Measurements from ENCODE around the gene UQCRQ. TPM values are rescaled to one million over a fixed set of nuclear protein-coding genes. Genes with fewer than 3 reads are reported as not detected.

UQCRQ gene
- polyA plus RNA-seq, 2 of the 4 experiments (the other 2 are of a cell fraction), result 441 to 500 TPM

GRCh38 chr5:132866342-132867045, at the start of gene UQCRQ, which contains the start of gene GDF9 (continued):
- TF ChIP-seq E2F6 (IDR thresholded peaks at IDR 0.05; ENCODE audit: borderline replicate concordance, low read depth) (peak; percentile 65; the same call in 1 of the 2 replicates), MAX (IDR thresholded peaks at IDR 0.05) (peak; percentile 68), EHMT2 (IDR thresholded peaks at IDR 0.05; ENCODE audit: low read depth) (no peak), JUNB (IDR thresholded peaks at IDR 0.05) (no peak), FOSB (CRISPR knock-in tag; IDR thresholded peaks at IDR 0.05) (no peak), CTCF (IDR thresholded peaks at IDR 0.05) (peak; percentile 39), KDM5A (IDR thresholded peaks at IDR 0.05) (peak; percentile 53), ZSCAN20 (CRISPR knock-in tag; IDR thresholded peaks at IDR 0.05) (no peak), RAD21 (conservative IDR thresholded peaks at IDR 0.05 in 1 of 2, IDR thresholded peaks at IDR 0.05 in 1 of 2) (peak; percentile 48 to 56), ZNF302 (CRISPR knock-in tag; IDR thresholded peaks at IDR 0.05) (no peak), ZFP36 (IDR thresholded peaks at IDR 0.05; ENCODE audit: borderline replicate concordance, partially characterized antibody) (no peak), ESRRA (IDR thresholded peaks at IDR 0.05; ENCODE audit: borderline replicate concordance, low read length) (no peak), POLR2A (IDR thresholded peaks at IDR 0.05; ENCODE audit: low read length) (peak; percentile 94), KDM1A (IDR thresholded peaks at IDR 0.05; ENCODE audit: low read depth) (no peak), CHD4 (IDR thresholded peaks at IDR 0.05; ENCODE audit: borderline replicate concordance) (no peak), PHF8 (IDR thresholded peaks at IDR 0.05; ENCODE audit: borderline replicate concordance, low read depth) (peak; percentile 87; the same call in 1 of the 2 replicates), TP53 (CRISPR knock-in tag; IDR thresholded peaks at IDR 0.05) (no peak), PBX3 (IDR thresholded peaks at IDR 0.05) (peak; percentile 42; the same call in 1 of the 2 replicates), REST (IDR thresholded peaks at IDR 0.05) (no peak), CEBPB (IDR thresholded peaks at IDR 0.05) (peak in 1 of 2 experiments; percentile 27; a peak in 1 of 4 replicates), CBX2 (IDR thresholded peaks at IDR 0.05; ENCODE audit: borderline replicate concordance, low read depth) (no peak)

Data from A549 (cell line).